ENCODE results near the gene CUEDC1.

- TF ChIP-seq EP300 (IDR thresholded peaks at IDR 0.05) (no peak), CTCF (IDR thresholded peaks at IDR 0.05) (no peak), POLR2A (IDR thresholded peaks at IDR 0.05) (no peak)
Observed at GRCh38 chr17:57876866-57877237, 78.4 kb downstream of the CUEDC1 start.

All from ovary (tissue), 3 donors.